Stimulated activated CD8-positive, alpha-beta memory T cell treated with anti-CD3 and anti-CD28 coated beads, Interleukin-4, amount 100 ng/mL, for 4 hours (primary cell): ENCODE measurements around the gene ZNF470.

Experiments used
- DNase-seq, 2 donors: peaks; one replicate each; pipeline ENCODE4 v3.0.0-alpha.2; 2020; ENCODE audit warnings: low read depth in 2 of 2, low spot score in 1 of 2

The ZNF470 gene

DNA sequence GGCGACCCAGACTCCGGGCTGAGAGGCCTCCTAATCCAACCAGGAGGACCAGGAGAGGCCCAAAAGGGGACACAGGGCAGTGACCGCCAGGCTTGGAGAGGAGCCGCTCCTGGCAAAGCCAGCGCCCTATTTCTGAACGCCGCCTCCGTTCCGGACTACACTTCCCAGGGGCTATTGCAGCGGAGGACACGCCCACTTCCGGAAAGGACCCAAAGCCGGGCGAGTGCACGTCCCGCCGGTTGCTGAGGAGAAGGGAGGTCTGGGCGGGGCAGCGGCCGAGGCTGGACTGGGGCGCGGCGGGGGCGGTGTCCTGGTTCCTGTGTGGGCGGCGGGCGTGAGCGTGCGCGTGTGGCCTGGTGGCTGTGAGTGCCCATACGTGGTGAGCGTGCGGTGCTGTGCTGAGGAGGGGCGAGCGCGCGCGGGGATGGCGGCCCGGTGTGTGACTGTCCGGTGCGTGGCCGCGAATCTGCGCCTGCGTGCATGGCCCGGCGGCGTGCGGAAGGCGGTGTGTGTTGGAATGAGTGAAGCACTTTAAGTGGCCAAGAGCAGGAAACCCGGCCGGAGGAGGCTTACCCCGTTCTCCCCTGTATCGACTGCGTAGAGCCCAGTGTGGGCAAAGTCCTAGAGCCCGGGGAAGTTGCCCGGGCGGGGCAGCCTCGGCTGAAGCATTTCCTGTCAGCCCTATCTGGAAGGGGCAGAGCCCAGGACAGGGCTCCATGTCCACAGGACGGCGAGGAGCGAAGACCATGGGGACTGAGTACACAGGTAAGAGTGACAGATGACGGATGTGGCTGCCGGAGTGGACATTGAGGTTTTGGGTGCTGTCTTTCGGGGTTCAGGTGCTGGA is at the start of gene ZNF470:
Gene ZNF470, plus strand, starts transcription at position 195 of the 847 bp plus-strand sequence. CDS start 2,844 bp downstream, outside the sequence.
- DNase-seq = peak; percentile 70 to 81

DNA sequence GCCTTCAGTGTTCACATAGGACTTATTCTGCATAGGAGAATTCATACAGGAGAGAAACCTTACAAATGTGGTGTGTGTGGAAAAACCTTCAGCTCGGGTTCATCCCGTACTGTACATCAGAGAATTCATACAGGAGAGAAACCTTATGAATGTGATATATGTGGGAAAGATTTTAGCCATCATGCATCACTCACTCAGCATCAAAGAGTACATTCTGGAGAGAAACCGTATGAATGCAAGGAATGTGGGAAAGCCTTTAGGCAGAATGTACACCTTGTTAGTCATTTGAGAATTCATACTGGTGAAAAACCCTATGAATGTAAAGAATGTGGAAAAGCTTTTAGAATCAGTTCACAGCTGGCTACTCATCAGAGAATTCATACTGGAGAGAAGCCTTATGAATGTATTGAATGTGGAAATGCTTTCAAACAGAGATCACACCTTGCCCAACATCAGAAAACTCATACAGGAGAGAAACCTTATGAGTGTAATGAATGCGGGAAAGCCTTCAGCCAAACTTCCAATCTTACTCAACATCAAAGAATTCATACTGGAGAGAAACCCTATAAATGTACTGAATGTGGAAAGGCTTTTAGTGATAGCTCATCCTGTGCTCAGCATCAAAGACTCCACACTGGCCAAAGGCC is 41.9 kb upstream of the ZNF470 start:
- DNase-seq = no peak

DNA sequence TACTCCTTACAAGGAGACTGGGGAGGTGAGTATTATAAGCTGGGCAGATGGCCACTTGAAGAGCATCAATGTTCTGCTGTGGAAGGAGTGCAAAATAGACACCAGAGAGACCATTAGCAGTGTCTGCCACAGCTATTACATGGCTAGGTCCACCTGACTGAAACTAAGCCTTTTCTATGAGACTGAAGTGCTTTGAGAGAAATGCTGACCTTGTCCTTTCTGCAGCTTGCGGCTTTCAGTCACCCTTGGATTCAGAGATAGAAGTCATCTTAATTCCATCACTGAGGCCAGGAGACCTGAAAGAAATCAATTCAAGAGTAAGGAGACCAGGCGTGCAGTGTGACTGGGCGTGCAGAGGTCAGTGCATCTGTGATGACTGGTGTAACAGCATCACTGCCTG is 29.8 kb upstream of the ZNF470 start:
- no peak for DNase-seq

DNA sequence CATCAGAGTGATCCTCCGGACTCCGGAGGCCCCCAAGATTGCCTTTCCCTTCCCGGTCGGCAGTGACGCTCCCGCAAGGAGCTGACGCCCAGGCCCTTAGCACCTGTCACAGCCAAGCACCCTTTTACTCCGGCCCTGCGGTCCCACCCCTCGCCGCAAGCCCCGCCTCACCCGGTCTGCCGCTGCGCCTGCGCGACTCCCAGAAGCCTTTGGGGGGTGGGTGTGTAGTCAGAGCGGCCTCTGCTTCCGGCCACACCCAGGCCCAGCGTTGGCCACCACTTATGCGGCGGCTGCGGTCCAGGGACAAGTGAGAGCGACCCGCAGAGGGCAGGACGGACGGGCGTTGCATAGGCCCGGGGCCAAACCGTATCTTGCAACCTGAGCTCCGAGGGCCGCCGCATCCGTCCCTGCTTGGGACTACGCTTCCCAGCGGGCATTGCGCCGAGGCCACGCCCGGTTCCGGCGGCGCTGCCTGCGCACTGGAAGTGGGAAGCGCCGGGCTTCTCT is 29.0 kb upstream of the ZNF470 start:
- peak; percentile 79 to 80 for DNase-seq

DNA sequence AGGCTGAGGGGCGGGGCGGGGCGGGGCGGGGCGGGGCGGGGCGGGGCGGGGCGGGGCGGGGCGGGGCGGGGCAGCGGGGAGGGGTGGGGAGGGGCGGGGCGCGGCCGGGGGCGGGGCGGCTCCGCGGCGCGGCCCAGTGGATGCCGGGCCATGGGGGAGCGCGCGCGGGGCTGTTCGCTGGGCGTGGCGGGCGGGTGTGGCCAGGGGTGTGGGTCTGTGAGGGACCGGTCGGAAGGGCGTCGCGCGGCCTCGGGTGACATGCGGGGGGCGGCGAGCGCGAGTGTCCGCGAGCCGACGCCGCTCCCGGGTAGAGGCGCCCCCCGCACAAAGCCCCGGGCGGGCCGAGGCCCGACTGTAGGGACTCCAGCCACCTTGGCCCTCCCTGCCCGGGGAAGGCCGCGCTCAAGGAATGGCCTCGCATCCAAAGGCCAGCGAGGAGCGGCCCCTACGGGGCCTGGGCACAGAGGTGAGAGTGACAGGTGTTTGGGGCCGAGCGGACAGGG is 28.5 kb upstream of the ZNF470 start, which contains the start of gene ZFP28:
Gene ZFP28, plus strand, starts transcription at position 188 of the 503 bp plus-strand sequence. Its CDS starts 71 bp downstream, at position 259.
- DNase-seq = peak; percentile 35 to 46

DNA sequence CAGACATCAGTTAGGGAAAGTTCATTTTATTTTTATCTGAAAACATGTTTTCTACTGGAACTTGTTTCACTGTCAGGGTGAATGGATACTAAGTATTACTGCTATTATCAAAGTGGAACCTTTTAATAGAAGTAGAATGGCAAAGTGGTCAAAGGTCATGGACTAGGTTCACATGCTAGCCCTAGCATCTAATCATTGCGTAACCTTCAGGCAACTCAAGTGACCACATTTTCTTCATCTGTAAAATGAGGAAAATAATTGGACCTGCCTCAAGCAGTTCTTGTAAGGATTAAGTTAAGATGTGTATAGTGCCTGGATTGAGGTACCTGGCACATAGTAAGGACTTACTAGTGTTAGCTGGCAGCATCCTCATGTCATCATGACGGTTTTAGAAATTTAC is 23.5 kb upstream of the ZNF470 start:
- DNase-seq = no peak

DNA sequence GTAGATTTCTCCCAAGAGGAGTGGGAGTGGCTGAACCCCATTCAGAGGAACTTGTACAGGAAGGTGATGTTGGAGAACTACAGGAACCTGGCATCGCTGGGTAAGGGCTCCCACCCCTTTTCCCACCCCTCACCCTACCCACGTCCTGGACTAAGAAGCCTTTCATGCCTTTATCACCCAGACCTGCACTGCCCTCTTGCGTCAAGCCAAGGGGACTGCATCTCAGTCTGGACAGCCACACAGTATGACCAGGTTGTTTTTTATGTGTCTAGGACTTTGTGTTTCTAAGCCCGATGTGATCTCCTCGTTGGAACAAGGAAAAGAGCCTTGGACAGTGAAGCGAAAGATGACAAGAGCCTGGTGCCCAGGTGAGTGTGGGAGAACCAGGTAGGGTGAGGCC is 19.7 kb upstream of the ZNF470 start:
- no peak for DNase-seq

DNA sequence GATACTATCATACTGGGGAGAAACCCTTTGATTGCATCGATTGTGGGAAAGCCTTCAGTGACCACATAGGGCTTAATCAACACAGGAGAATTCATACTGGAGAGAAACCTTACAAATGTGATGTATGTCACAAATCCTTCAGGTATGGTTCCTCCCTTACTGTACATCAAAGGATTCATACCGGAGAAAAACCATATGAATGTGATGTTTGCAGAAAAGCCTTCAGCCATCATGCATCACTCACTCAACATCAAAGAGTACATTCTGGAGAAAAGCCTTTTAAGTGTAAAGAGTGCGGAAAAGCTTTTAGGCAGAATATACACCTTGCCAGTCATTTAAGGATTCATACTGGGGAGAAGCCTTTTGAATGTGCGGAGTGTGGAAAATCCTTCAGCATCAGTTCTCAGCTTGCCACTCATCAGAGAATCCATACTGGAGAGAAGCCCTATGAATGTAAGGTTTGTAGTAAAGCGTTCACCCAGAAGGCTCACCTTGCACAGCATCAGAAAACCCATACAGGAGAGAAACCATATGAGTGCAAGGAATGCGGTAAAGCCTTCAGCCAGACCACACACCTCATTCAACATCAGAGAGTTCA is 12.9 kb upstream of the ZNF470 start:
- no peak for DNase-seq

DNA sequence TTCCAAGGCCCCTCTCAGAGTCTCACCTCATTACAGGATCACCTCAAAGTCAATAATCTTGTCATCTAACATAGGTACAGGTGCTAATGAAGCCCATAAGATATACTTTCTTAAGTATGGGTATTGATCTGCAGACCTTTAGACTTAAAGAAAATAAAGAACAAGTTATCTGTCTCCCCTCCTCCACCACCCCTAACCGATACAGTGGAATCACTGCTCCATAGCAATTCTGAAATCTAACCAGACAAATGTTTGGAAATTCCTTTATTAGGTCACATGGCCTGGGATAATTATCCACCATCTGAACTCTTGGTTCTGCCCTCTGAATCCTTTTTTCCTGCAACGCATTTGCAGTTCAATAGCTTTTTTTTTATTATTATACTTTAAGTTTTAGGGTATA is 4.5 kb upstream of the ZNF470 start:
- no peak for DNase-seq

DNA sequence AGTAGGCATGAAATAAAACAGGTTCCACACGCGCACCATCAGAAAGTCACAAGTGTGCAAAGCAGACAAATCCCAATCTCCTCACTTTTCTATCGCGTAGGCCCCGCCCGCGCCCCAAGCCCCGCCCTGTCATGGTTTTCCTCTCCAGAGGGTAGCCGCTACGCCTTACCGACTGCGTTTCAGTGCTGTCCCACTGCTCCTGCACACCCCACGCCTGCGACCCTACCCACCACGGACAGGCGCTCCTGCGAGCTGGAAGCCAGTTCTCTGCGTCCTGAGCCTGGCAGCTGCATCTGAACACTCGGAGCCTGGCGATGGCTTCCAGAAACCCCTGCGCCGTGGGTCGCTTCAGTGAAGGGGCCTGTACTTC is 379 bp upstream of the ZNF470 start:
- DNase-seq = no peak

DNA sequence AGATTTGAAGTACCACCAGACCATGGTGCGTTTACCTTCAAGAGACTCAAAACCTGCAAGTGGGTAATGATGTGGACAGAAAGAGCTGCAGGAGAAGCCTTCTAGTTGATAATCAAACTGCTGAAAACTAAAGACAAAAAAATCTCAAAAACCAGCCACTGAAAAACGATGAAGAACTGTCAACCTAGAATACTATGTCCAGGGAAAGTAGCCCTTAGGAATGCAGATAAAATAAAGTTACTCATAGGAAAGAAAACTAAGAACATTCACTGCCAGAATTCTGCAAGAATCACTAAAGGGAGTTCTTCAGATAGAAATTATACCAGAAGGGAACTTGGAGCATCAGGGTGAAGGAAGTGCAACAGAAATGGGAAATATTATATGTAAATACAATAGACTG is 5.3 kb downstream of the ZNF470 start:
- DNase-seq = no peak

DNA sequence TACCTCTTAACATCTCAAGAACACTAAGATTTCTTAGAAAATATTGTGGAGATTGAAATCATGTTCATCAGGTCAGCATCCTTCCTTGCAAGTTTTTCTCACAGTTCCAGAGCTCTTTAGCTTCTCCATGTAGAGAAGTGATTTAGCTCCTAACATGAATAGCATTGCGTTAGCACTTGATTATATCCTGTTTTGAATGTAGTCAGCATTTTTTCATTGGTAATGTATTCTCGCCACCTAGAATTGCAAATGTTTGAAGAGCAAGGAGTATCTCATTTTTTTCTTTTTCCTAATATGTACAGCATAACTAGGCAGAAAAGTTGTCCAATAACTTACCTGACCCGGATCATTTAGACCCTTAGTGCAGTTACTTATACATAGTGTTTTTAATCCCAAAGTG is 6.6 kb downstream of the ZNF470 start:
- DNase-seq = no peak

DNA sequence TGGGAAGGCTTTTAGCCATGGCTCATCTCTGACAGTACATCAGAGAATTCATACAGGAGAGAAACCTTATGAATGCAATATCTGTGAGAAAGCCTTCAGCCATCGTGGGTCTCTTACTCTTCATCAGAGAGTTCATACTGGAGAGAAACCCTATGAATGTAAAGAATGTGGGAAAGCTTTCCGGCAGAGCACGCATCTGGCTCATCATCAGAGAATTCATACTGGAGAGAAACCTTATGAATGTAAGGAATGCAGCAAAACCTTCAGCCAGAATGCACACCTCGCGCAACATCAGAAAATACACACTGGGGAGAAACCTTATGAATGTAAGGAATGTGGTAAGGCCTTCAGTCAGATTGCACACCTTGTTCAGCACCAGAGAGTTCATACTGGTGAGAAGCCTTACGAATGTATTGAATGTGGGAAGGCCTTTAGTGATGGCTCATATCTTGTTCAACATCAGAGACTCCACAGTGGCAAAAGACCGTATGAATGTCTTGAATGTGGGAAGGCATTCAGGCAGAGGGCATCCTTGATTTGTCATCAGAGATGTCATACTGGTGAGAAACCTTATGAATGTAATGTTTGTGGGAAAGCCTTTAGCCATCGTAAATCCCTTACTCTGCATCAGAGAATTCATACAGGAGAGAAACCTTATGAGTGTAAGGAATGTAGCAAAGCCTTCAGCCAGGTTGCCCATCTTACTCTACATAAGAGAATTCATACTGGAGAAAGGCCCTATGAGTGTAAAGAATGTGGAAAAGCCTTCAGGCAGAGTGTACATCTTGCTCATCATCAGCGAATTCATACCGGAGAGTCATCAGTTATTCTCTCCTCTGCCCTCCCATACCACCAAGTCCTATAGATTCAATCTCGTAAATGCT is 10.7 kb downstream of the ZNF470 start:
- DNase-seq = no peak

DNA sequence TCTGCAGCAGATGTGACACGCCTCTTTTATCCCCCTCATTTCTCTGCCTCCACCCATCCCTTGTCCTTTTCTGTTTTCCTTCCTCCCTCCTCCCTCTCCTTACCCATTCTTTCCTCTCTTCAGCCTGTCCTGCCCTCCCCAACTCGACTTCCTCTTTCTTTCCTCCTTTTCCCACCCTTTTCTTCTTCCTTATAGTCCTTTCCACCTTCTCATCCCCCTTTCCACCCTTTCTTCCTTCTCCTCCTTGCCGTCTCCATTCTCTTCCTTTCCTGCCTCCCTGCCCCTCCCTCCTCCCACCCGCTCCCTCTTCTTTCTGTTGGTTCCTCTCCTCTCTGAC is 27.1 kb downstream of the ZNF470 start:
- no peak for DNase-seq

DNA sequence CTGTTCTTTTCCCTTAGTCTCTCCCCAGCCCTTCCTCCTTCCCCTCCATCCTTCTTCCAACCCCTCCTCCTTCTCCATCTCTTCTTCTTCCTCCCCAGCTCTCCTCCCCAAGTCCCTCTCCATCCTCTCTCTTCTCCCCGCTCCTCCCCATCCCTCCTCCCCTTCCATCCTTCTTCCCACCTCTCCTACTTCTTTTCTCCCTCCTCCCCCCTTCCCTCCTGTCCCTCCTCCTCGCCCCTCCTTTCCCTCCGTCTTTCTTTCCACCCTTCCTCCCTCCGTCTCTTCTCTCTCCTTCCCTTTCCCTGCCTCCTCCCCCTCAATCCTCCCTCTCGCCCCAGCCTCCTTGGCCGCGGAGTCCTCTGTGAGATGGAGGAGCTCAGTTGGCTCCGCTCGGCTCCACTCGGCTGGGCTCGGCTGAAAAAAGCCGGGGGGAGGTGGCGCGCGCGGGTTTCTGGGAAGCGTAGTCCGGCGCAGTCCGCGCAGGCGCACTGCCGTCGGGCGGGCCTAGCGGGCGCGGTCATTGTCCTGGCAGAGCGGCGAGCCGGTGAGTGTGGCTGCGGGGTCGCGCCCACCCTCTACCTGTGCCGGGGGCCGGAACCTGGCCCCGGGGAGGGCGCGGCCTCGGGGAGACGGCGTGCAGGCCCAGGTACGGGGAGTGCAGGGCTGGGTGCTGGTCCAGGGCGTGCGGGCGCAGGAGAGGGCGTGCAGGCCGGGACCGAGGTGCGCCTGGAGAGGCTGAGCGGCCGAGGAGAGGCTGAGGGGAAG is 27.7 kb downstream of the ZNF470 start, which contains the start of gene ZNF71:
Gene ZNF71, plus strand, starts transcription at position 520 of the 765 bp plus-strand sequence. CDS start 6,257 bp downstream, outside the sequence.
- DNase-seq = peak; percentile 75 to 79

DNA sequence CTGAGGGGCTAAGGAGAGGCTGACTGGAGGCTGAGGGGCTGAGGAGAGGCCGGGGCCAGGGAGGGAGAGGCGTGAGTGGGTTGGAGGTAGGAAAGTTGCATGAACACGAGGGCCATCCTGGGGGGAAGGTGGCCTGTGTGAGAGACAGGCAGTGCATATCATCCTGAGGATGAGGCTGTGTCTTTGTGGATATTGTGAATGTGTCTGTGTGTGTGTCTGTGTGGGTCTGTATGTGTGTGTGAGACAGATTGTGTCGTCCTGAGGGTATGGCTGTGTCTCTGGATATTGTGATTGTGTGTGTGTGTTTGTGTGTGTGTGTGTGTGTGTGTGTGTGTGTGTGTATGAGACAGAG is 28.3 kb downstream of the ZNF470 start:
- DNase-seq = no peak

DNA sequence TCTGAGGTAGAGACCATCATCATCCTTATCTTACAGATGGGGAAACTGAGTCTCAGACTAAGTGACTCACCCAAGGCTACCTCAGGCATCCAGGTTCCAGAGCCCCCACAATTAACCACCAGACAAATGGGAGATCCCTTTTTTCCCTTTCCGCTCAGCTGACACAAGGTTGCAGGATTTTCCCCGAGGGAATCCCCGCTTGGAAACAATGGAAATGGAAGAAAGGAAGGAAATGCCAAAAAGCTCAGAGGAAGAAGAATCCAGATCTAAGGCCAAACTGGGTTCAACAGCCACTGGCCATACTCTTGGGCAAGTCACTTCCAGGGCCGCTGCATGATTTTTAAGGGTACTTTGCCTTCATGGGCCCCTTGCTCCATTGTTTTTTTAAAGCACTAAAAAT is 29.4 kb downstream of the ZNF470 start:
- DNase-seq = no peak

DNA sequence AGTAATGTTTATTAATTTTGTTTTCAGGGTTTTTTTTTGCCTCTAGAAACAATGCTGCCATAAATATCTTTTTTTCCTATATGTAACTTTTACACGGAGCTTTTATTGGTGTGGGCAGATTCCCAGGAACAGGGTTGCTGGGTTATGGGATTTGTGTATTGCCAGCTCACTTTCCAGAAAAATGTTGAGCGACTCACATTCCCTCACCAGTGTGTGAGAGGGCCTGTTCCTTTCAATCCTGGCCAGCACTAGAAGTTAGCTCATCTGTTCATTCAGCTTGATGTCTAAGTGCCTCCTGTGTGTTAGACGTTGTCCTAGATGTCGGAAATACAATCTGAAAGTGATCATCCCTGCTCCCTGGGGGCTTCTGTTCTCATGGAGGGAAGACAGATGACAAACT is 30.4 kb downstream of the ZNF470 start:
- DNase-seq = no peak

DNA sequence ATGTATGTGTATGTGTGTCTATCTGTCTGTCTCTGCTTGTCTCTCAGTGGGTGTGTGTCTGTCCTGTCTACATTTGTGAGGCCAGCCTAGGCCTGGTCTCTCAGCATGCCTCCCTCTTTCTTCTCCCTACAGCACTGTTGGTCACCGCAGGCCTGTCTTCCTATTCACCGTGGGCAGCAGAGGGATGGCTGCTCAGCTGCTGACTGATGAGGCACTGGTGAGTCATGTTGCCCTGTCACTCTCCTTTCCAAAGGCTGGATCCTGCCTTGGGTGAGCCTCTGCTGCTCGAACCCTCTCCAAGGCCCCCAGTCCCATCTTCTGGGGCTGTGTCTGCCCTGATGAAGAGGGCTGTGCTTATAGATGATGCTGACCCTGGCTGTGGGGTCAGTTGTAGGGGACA is 34.1 kb downstream of the ZNF470 start:
- no peak for DNase-seq

DNA sequence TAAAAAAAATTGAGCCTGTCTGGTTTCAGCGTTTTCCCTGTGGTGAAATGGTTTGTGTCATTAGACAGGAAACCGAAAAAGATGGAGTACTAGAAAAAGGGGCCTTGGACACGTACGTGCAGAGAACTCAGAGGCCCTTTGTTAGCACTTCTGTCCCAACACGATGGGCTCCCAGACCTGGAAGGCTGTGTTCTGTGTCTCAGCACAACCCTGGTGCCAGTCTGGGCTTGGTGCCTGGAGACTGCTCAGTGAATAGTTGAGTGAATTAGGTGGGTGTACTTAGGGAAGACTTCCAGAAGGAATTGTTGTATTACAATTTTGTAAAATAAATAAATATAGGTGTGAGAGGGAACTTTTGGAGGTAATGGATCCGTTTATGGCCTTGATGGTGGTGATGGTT is 36.6 kb downstream of the ZNF470 start:
- no peak for DNase-seq
